ENCODE results near the gene IGFLR1.

GRCh38 chr19:35760711-35761349 is 18.6 kb upstream of the IGFLR1 start:
- no peak for TF ChIP-seq CTCF (IDR thresholded peaks at IDR 0.05)
- no peak for TF ChIP-seq MAX (IDR thresholded peaks at IDR 0.05; ENCODE audit: low read depth)
- no peak for TF ChIP-seq EP300 (IDR thresholded peaks at IDR 0.05; ENCODE audit: borderline replicate concordance in 1 of 2, low read depth in 1 of 2, low read length in 1 of 2)
